SU-DHL-6 (cell line): ENCODE measurements around the gene MARS1.

ENCODE experiments used
- H2AFZ ChIP-seq: fragments of 200-600 bp; sonication (generic); 2 replicates; pipeline ENCODE4 v1.6.1; 2014; ENCODE audit warnings: low read depth, mild to moderate bottlenecking, moderate library complexity, mixed read lengths, antibody characterized with exemption, low read length; ENCODE audit not compliant: severe bottlenecking
- H3F3A ChIP-seq: fragments of 200-600 bp; shearing (Covaris generic); 2 replicates; pipeline ENCODE4 v1.6.0; 2016; ENCODE audit warnings: antibody characterized with exemption, mild to moderate bottlenecking; ENCODE audit not compliant: insufficient read depth
- H3K27ac ChIP-seq: fragments of 200-600 bp; sonication (generic); 2 replicates; pipeline ENCODE4 v1.5.1; 2016; ENCODE audit warnings: low read depth, mild to moderate bottlenecking, low read length, moderate library complexity, mixed read lengths
- H3K27me3 ChIP-seq: fragments of 200-600 bp; sonication (generic), shearing (Covaris generic); 2 replicates; pipeline ENCODE4 v1.6.0; 2014; ENCODE audit warnings: mild to moderate bottlenecking, low read length
- H3K36me3 ChIP-seq: fragments of 200-600 bp; sonication (generic); 2 replicates; pipeline ENCODE4 v1.6.1; 2014; ENCODE audit warnings: mild to moderate bottlenecking, low read length, mixed read lengths
- H3K4me2 ChIP-seq: fragments of 300-600, 200-600 bp; shearing (Covaris generic), sonication (generic); 2 replicates; pipeline ENCODE4 v1.6.0; 2014; ENCODE audit warnings: low read length, low read depth, mild to moderate bottlenecking; ENCODE audit not compliant: poor library complexity, severe bottlenecking
- H3K4me3 ChIP-seq: fragments of 200-600 bp; sonication (generic); 2 replicates; pipeline ENCODE4 v1.5.1; 2014; ENCODE audit warnings: antibody characterized with exemption, low read length, mild to moderate bottlenecking, mixed read lengths; ENCODE audit not compliant: insufficient read depth, poor library complexity, severe bottlenecking
- H3K79me2 ChIP-seq: fragments of 200-600 bp; sonication (generic); 2 replicates; pipeline ENCODE4 v1.6.1; 2014; ENCODE audit warnings: mild to moderate bottlenecking, low read length, moderate library complexity; ENCODE audit not compliant: insufficient read depth
- H3K9ac ChIP-seq: fragments of 200-600 bp; sonication (generic); 2 replicates; pipeline ENCODE4 v1.7.0; 2014; ENCODE audit warnings: mild to moderate bottlenecking, low read length
- H3K9me2 ChIP-seq: fragments of 200-600 bp; sonication (generic); replicated peaks from 2 replicates; pipeline ENCODE4 v1.6.1; 2014; ENCODE audit warnings: low read length; ENCODE audit not compliant: insufficient read depth
- H3K9me3 ChIP-seq: fragments of 200-600 bp; sonication (generic); 2 replicates; pipeline ENCODE4 v1.6.1; 2014; ENCODE audit warnings: low read length, mixed read lengths; ENCODE audit not compliant: insufficient read depth
- H4K20me1 ChIP-seq: fragments of 200-600 bp; sonication (generic); 2 replicates; pipeline ENCODE4 v1.6.1; 2014; ENCODE audit warnings: low read depth, mild to moderate bottlenecking, antibody characterized with exemption, low read length, moderate library complexity, mixed read lengths
- EZH2phosphoT487 ChIP-seq: fragments of 200-600 bp; sonication (generic), shearing (Covaris generic); conservative IDR thresholded peaks from 2 replicates; pipeline ENCODE4 v1.6.1; 2018; ENCODE audit warnings: mild to moderate bottlenecking, antibody characterized with exemption, low read length, moderate library complexity, mixed read lengths
- TF ChIP-seq, protein P1 (sequence below): fragments of 200-600 bp; sonication (generic); IDR thresholded peaks from one replicate; pipeline ENCODE4 v1.5.1; 2017; ENCODE audit warnings: antibody characterized with exemption, mild to moderate bottlenecking, low read length, moderate library complexity; ENCODE audit not compliant: insufficient read depth, poor library complexity, severe bottlenecking

The MARS1 gene

DNA sequence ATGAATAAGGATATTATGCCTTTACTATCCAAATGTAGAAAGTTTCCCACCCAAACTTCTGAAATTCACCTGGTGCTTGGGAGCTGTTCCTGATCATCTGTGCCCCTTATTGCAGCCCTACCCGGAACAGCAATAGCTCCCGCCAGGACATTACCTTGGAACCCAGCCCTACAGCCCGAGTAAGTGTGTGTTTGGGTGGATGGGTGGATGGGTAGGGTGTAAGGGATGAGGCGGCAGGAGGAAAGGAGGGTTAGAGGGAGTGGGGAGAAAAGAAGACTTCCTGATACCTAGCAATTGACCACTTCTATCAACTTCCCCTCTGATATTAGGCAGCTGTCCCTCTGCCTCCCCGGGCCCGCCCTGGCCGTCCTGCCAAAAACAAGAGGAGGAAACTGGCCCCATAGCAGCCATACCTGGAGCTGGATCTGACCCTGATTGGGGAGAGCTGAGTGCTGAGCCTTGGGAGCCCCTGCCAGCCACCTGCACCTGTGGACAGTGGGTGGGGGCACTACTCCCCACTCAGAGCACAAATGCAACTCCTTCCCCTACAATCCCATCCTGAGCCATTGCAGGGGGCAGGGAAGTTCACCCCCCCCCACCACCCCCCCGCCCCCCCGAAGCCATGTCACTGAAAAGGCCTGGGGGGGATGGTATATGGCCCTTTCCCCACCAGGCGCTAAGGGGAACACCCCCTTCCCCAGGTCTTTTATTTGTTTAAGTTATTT is 41.1 kb downstream of the MARS1 start:
- H3K9ac ChIP-seq: no peak overlapping the region
- no peaks in the 10 kb centered on the region for H3K27me3 ChIP-seq
- no peak overlapping the region for H3K27ac ChIP-seq
- TF ChIP-seq, protein P1, sequence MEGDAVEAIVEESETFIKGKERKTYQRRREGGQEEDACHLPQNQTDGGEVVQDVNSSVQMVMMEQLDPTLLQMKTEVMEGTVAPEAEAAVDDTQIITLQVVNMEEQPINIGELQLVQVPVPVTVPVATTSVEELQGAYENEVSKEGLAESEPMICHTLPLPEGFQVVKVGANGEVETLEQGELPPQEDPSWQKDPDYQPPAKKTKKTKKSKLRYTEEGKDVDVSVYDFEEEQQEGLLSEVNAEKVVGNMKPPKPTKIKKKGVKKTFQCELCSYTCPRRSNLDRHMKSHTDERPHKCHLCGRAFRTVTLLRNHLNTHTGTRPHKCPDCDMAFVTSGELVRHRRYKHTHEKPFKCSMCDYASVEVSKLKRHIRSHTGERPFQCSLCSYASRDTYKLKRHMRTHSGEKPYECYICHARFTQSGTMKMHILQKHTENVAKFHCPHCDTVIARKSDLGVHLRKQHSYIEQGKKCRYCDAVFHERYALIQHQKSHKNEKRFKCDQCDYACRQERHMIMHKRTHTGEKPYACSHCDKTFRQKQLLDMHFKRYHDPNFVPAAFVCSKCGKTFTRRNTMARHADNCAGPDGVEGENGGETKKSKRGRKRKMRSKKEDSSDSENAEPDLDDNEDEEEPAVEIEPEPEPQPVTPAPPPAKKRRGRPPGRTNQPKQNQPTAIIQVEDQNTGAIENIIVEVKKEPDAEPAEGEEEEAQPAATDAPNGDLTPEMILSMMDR: no peak
- no peak for TF ChIP-seq EZH2phosphoT487
- no peak overlapping the region for H3K4me3 ChIP-seq
- no peaks in the 10 kb centered on the region for H3K9me3 ChIP-seq
- H2AFZ ChIP-seq: no peak overlapping the region
- H3K79me2 ChIP-seq: peaks cover 4% of the 10 kb centered on the region; the same call in 1 of the 2 replicates
- no peak overlapping the region for H3K4me2 ChIP-seq
- peaks cover 12% of the 10 kb centered on the region; the same call in 1 of the 2 replicates for H3F3A ChIP-seq
- H4K20me1 ChIP-seq: no peaks in the 10 kb centered on the region
- H3K9me2 ChIP-seq: no peaks in the 10 kb centered on the region
- H3K36me3 ChIP-seq: no peaks in the 10 kb centered on the region; the same call in 1 of the 2 replicates

DNA sequence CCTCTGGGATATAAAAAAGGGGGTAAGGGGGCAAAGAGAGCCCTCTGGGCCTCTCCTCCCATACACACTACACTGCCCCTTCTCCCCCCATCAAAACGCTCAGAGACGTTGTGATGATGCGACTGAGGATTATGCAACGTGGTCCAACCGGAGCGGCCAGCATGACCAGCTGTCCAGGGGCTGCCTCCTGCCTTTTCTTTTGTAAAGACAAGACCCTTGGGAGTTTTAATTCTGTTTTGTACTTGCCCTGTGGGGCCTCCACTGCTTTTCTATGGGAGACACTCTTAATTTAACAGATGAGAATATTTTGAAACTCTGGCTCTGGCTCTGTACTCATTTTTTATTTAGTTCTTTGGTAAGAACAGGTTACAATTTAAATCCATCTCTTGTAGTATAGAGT is 42.0 kb downstream of the MARS1 start:
- Histone ChIP-seq H3F3A (peaks cover 12% of the 10 kb centered on the region; the same call in 1 of the 2 replicates), H3K79me2 (no peaks in the 10 kb centered on the region; the same call in 1 of the 2 replicates), H2AFZ (no peak overlapping the region), H3K27me3 (no peaks in the 10 kb centered on the region), H4K20me1 (no peaks in the 10 kb centered on the region), H3K27ac (no peak overlapping the region), H3K4me2 (no peak overlapping the region), H3K9me3 (no peaks in the 10 kb centered on the region), H3K4me3 (no peak overlapping the region), H3K36me3 (no peaks in the 10 kb centered on the region; the same call in 1 of the 2 replicates), H3K9me2 (no peaks in the 10 kb centered on the region), H3K9ac (no peak overlapping the region)
- TF ChIP-seq, protein P1: no peak
- TF ChIP-seq EZH2phosphoT487: no peak

DNA sequence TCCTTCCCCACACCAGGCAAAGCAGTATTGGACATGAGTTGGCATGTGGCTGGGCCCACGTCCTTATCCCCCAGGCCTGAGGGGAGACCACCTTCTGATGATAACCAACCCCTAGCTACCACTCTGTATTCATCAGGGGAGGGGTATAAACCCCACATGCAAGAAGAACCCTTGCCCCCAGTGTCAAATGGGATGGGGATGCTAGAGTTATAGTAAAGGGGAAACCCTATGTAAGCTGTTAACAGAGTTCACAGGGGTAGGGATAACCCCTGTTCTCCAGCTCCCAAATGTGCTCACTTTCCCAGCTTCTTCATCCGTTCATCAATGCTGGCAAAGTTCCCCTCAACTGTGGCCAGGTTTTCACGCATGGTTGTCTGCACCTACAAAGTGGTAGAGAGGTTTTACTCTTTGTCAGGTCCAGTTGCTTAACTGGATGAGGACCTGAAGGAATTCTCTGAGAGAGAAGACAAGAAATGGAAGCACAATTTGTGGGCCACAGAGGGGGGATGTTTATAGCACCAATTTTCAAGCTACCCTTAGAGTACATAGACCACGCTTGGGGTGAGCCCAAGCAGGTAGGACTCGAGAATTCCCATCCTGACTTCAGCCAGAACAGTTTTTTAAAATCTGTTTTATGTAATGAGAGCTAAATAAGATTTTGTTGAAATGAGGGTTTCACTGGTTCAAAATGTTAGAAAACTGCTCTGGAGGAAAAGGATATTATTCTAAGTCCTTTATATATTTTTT is 42.7 kb downstream of the MARS1 start:
- Histone ChIP-seq H3K9me3 (no peaks in the 10 kb centered on the region), H3K27me3 (no peaks in the 10 kb centered on the region), H3K36me3 (no peaks in the 10 kb centered on the region; the same call in 1 of the 2 replicates), H3K9ac (no peak overlapping the region), H3F3A (peaks cover 12% of the 10 kb centered on the region; the same call in 1 of the 2 replicates), H4K20me1 (no peaks in the 10 kb centered on the region), H3K9me2 (no peaks in the 10 kb centered on the region), H3K4me2 (no peak overlapping the region), H3K27ac (no peak overlapping the region), H2AFZ (no peak overlapping the region), H3K79me2 (no peaks in the 10 kb centered on the region), H3K4me3 (no peak overlapping the region)
- TF ChIP-seq EZH2phosphoT487: no peak
- TF ChIP-seq, protein P1: no peak
